GM20431 (cell line): ENCODE measurements around the gene OR9G4.

Experiments
- in situ Hi-C: fragments of 300-500 bp; cut with MseI, MboI; formaldehyde crosslinking; loops from one replicate; pipeline ENCODE4 v1.15.0; 2020; ENCODE audit warnings: low sequenced_read_pairs; ENCODE audit not compliant: unreplicated experiment

Gene OR9G4

GRCh38 chr11:56748597-56748996 lies at the start of gene OR9G4:
Gene OR9G4 (minus strand): TSS chr11:56748697. CDS start chr11:56743766, 4,931 bp downstream.
- in situ Hi-C loops, result no loop called here

GRCh38 chr11:56783448-56784041 lies 35.0 kb upstream of the OR9G4 start:
- in situ Hi-C loops, result no loop called here

DNA sequence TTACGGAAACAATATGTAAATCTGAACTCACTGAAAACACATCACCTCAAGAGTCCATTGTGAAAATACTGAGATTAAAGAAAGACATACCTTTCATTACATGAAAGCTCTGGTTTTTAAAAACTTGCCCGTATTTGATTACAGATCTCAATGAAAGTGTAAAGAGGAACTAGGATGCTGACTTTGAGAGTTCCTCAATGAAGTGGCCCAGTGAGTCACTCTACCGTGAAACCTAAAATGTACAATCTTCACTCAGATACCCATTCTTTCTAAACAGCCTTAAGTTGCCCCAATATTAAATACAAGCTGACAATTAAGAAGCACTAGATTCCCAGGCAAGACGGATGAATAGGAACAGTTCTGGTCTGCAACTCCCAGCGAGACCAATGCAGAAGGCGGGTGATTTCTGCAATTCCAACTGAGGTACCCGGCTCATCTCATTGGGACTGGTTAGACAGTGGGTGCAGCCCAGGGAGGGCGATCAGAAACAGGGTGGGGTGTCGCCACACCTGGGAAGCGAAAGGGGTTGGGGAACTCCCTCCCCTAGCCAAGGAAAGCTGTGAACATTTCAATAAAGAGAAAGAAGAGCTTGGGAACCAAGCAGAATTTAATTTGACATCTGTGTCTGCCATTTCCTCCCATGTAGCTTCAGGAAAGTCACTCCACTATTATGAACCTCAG lies 33.8 kb upstream of the OR9G4 start:
- in situ Hi-C loops, result no loop called here

GRCh38 chr11:56776809-56777208 lies 28.3 kb upstream of the OR9G4 start:
- in situ Hi-C loops, result loop anchor here (10.0 kb wide), 1 partner anchor 832 kb away; no protein-coding TSS in a partner anchor

- in situ Hi-C loops, result no loop called here
These were observed 16.5 kb upstream of the OR9G4 start for GRCh38 chr11:56764976-56765375.

DNA sequence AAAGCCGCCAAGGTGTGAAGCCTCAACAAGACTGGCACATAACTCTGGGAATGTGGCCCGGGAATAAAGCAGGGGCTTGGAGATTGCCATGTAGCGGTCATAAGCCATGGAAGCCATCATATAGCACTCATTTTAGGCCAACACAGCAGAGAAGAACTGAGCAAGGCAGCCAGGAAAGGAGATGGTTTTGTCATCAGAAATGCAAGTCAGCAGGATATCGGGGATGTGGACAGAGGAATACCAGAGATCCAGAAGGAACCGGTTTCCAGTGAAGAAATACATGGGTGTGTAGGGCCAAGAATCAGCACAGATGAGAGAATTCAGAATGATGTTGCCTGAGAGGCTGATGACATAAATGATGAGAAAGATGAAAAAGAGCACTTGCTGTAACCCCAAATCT lies 3.0 kb upstream of the OR9G4 start:
- in situ Hi-C loops, result no loop called here

- in situ Hi-C loops, result no loop called here
These were observed 1.7 kb upstream of the OR9G4 start for GRCh38 chr11:56750190-56750589.

DNA sequence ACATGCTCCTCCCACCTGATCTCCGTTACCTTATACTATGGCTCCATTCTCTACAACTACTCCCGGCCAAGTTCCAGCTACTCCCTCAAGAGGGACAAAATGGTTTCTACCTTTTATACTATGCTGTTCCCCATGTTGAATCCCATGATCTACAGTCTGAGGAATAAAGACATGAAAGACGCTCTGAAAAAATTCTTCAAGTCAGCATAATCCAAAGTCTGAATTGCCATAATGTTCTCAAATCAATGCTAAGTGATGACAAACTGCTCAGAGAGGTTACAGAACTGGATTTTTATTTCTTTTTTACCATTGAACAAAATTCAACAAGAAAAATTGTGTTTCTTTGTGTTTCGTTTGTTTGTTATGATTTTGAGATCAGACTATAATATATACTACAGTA lies 7.6 kb downstream of the OR9G4 start:
- in situ Hi-C loops, result no loop called here

GRCh38 chr11:56740107-56740506 lies 8.4 kb downstream of the OR9G4 start:
- in situ Hi-C loops, result no loop called here

DNA sequence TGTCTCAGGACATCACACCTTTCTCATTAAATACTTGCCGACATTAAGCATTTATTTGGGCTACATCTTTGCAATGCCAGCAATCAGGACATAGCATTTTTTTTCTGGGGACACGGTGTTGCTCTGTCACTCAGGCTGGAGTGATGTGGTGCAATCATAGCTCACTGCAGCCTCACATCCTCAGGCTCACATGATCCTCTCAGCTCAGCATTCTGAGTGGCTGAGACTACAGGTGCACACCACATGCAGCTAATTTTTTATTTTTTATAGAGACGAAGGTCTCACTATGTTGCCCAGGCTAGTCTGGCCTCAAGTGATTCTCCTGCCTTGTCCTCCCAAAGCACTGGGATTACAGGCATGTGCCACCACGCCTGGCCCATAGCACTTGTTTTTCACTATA lies 28.0 kb downstream of the OR9G4 start:
- in situ Hi-C loops, result no loop called here

- in situ Hi-C loops, result no loop called here
These were observed 32.1 kb downstream of the OR9G4 start for GRCh38 chr11:56716379-56716854.

DNA sequence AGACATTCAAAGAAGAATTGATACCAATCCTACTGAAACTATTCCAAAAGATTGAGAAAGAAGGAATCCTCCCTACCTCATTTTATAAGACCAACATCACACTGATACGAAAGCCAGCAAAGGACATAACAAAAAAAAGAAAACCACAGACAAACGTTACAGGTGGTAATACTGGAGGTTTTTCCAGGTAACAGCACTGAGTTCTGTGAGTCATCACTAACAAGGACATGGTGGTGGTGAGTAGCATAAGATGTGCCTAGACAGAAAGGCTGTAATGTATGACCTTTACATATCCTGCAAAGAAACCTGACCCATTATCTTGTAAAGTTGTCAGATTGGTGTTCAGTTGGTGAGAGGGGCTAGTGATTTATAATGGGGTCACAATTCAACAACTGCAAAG lies 34.3 kb downstream of the OR9G4 start:
- in situ Hi-C loops, result no loop called here

DNA sequence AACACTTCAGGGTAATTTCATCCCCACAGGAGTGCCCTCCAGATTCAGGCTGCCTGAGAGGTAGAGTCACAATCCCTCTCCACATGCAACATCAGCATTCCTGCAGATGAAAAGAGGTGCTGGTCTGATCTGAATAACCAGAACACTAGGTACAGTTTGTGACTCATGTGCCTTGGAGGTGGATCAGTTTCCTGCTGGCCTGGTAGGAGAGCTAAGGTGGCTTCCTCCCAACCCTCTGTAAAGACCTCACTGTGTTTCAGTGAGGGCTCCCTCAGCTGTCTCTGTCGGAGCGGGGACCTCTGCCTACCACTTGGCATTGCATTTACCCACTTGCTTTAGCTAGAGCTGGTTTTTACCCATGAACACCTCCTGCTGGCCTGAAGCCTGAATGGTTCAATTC lies 42.0 kb downstream of the OR9G4 start:
- in situ Hi-C loops, result no loop called here

GRCh38 chr11:56705784-56706396 lies 42.6 kb downstream of the OR9G4 start:
- in situ Hi-C loops, result no loop called here

DNA sequence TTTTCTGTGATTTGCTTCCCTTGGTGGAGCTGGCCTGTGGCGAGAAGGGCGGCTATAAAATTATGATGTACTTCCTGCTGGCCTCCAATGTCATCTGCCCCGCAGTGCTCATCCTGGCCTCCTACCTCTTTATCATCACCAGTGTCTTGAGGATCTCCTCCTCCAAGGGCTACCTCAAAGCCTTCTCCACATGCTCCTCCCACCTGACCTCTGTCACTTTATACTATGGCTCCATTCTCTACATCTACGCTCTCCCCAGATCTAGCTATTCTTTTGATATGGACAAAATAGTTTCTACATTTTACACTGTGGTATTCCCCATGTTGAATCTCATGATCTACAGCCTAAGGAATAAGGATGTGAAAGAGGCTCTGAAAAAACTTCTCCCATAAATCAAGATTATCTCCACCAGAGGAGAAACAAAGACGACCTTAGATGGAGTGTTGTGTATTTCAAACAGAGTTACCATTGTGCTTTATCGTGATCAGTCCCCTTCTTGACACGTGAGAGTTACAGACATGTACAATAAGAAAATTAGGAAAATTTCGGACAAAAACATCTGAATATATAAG lies 47.5 kb downstream of the OR9G4 start:
- in situ Hi-C loops, result no loop called here

DNA sequence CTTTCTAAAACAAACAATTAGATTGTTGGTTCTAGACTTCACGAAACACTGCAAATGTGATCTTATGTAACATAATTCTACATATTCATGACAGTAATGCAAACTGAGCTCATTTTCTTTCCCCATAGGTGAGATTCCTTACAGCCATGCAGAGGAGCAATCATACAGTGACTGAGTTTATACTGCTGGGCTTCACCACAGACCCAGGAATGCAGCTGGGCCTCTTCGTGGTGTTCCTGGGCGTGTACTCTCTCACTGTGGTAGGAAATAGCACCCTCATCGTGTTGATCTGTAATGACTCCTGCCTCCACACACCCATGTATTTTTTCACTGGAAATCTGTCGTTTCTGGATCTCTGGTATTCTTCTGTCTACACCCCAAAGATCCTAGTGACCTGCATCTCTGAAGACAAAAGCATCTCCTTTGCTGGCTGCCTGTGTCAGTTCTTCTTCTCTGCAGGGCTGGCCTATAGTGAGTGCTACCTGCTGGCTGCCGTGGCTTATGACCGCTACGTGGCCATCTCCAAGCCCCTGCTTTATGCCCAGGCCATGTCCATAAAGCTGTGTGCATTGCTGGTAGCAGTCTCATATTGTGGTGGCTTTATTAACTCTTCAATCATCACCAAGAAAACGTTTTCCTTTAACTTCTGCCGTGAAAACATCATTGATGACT lies 48.1 kb downstream of the OR9G4 start:
- in situ Hi-C loops, result no loop called here

DNA sequence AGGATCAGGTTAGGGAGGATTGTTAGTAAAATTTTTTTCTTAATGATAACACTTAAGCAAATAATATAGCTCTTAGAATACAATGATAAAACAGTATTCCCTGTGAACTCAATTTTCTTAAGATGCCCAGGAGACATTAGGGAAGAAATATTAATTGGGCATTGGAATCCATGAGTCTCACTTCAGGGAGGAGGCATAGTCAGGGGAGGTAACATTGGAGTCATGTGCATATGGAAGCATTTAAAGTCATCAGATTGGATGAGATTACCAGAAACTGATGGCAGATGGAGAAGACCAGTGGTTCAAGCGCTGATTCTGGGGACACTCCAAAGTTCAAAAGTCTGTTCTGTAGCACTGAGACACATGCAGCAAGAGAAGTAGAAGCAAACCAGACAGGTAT lies 49.7 kb downstream of the OR9G4 start, which contains the start of gene OR9G1:
TSS of gene OR9G1 (plus strand) at position 301 of the 400 bp plus-strand sequence. CDS start 1,293 bp downstream, outside the sequence.
- in situ Hi-C loops, result no loop called here

- in situ Hi-C loops, result no loop called here
These were observed 55.1 kb downstream of the OR9G4 start for GRCh38 chr11:56693428-56693827.
